HG03108 (cell line): ENCODE data around the gene GHR.

Experiments used
- ATAC-seq: cut with Tn5 transposase; IDR thresholded peaks from one replicate; pipeline ENCODE4 v1.9.1; 2021; ENCODE audit warnings: moderate library complexity; ENCODE audit not compliant: unreplicated experiment

The GHR gene

GRCh38 chr5:42596817-42597216, 173.6 kb downstream of the GHR start:
- no peak for ATAC-seq

GRCh38 chr5:42597318-42597937, 174.2 kb downstream of the GHR start:
- ATAC-seq, result no peak

- ATAC-seq, result no peak
Observed at GRCh38 chr5:42598311-42598710, 175.1 kb downstream of the GHR start.

- no peak for ATAC-seq
Observed at GRCh38 chr5:42599106-42599505, 175.9 kb downstream of the GHR start.

GRCh38 chr5:42600441-42600840, 177.2 kb downstream of the GHR start:
- ATAC-seq, result no peak

- ATAC-seq, result no peak
Observed at GRCh38 chr5:42604171-42604711, 181.0 kb downstream of the GHR start.

- no peak for ATAC-seq
Observed at GRCh38 chr5:42605490-42605889, 182.3 kb downstream of the GHR start.

- no peak for ATAC-seq
Observed at GRCh38 chr5:42606464-42606869, 183.2 kb downstream of the GHR start.

- ATAC-seq, result no peak
Observed at GRCh38 chr5:42611437-42611836, 188.2 kb downstream of the GHR start.

- ATAC-seq, result no peak
Observed at GRCh38 chr5:42612750-42613366, 189.6 kb downstream of the GHR start.

- ATAC-seq, result no peak
Observed at GRCh38 chr5:42614509-42614908, 191.3 kb downstream of the GHR start.

- no peak for ATAC-seq
Observed at GRCh38 chr5:42620579-42621216, 197.5 kb downstream of the GHR start.

GRCh38 chr5:42621242-42621641, 198.0 kb downstream of the GHR start:
- ATAC-seq, result no peak

GRCh38 chr5:42621662-42622061, 198.4 kb downstream of the GHR start:
- ATAC-seq, result no peak

- ATAC-seq, result no peak
Observed at GRCh38 chr5:42624912-42625311, 201.7 kb downstream of the GHR start.

- ATAC-seq, result no peak
Observed at GRCh38 chr5:42626462-42626861, 203.2 kb downstream of the GHR start.

- ATAC-seq, result no peak
Observed at GRCh38 chr5:42628821-42629220, 205.6 kb downstream of the GHR start.

GRCh38 chr5:42629284-42629683, 206.0 kb downstream of the GHR start:
- ATAC-seq, result no peak

- ATAC-seq, result no peak
Observed at GRCh38 chr5:42631241-42631640, 208.0 kb downstream of the GHR start.

- ATAC-seq, result no peak
Observed at GRCh38 chr5:42632354-42632900, 209.2 kb downstream of the GHR start.

- no peak for ATAC-seq
Observed at GRCh38 chr5:42634575-42634974, 211.3 kb downstream of the GHR start.

GRCh38 chr5:42636425-42636824, 213.2 kb downstream of the GHR start:
- no peak for ATAC-seq
